Stimulated activated naive B cell treated with anti-CD40 and anti-IgM and Interleukin-4, amounts not matched to agents 10 μg/mL and 1 μg/mL and 100 μg/mL, for 72 hours (primary cell): ENCODE results near the gene RMRP.

Experiments
- ATAC-seq, 2 donors: fragments of 150-1000 bp; cut with Tn5 transposase; replicated peaks; 2 replicates each; pipeline ENCODE4 v1.10.0; 2021; ENCODE audit warnings: moderate library complexity in 1 of 2
- DNase-seq: peaks from one replicate; pipeline ENCODE4 v3.0.0; 2021
- H3K27ac Mint-ChIP-seq: one replicate; pipeline ENCODE4 v1.8.0; 2022; ENCODE audit warnings: mild to moderate bottlenecking, mixed read lengths
- H3K27me3 Mint-ChIP-seq, 2 donors: one replicate each; pipeline ENCODE4 v1.8.0; 2022; ENCODE audit warnings: mixed read lengths in 2 of 2
- H3K36me3 Mint-ChIP-seq, 2 donors: one replicate each; pipeline ENCODE4 v1.8.0; 2022; ENCODE audit warnings: mixed read lengths in 2 of 2, mild to moderate bottlenecking in 1 of 2
- H3K4me1 Mint-ChIP-seq, 2 donors: one replicate each; pipeline ENCODE4 v1.8.0; 2022; ENCODE audit warnings: mixed read lengths in 2 of 2, mild to moderate bottlenecking in 1 of 2
- H3K4me3 Mint-ChIP-seq, 2 donors: one replicate each; pipeline ENCODE4 v1.8.0; 2022; ENCODE audit warnings: mild to moderate bottlenecking in 2 of 2, mixed read lengths in 2 of 2, moderate library complexity in 1 of 2
- H3K9me3 Mint-ChIP-seq, 2 donors: one replicate each; pipeline ENCODE4 v1.8.0; 2022; ENCODE audit warnings: mixed read lengths in 2 of 2, mild to moderate bottlenecking in 1 of 2

RMRP gene

DNA sequence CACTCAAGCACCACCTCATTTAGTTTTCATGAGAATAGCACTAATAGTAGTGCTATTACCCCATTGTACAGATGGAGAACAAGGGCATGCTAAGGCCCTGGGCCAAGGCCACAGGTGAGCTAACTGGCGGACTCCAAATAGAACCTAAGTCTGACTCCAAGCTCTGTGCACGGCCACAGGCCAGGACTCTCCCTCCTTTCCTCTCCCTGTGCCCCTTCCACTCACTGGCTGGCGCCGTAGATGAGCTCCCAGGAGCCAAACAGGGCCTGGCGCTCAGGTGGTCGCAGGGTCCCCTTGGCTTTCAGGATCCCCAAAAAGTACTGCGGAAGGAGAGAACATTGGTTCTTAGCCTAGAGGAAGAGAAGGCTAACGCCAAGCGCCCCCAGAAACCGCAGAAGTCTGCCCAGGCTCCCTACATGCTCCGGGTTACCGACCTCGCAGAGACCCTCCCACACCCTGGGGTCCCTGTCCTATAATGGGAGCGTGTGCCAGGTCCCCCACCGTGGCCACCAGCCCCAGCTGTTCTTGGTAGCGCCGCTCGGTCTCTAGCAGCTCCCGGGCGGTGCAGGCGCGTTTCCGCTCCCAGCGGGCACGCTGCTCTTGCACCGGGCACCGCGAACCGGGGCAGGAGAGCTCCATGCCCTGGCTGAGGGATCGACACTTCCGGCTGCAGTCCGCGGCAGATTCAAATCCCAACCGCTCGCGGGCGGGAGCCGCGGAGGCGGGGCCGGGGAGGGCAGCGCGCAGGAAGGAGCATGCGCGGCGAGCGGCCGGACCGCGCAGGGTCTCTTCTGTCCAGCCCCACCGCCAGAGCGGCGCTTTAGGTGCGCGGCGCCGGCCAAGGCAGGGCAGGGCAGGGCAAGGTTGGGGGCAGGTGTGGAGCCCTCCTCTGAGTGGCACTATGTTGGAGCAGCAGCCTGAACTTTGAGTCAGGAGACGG lies 7.0 kb upstream of the RMRP start, which contains the start of gene ARHGEF39:
Gene ARHGEF39, minus strand, starts transcription at position 665 of the 940 bp plus-strand sequence. Its CDS starts 26 bp downstream, at position 639.
- H3K36me3 Mint-ChIP-seq, result peaks cover 17 to 22% of the 10 kb centered on the region in 2 donors
- DNase-seq, result peak; percentile 59

GRCh38 chr9:35662437-35662836 lies 4.6 kb upstream of the RMRP start:
- Mint-ChIP-seq H3K4me3 (no peak overlapping the region), H3K27me3 (peaks cover 5% of the 10 kb centered on the region in 2 donors), H3K27ac (peak overlapping the region; percentile 85), H3K4me1 (peaks cover 57 to 85% of the 10 kb centered on the region in 2 donors), H3K36me3 (peaks cover 24 to 37% of the 10 kb centered on the region in 2 donors), H3K9me3 (peaks cover 0 to 2% of the 10 kb centered on the region in 2 donors)
- DNase-seq (no peak), ATAC-seq (no peak)

More for the DNA sequence above, 7.0 kb upstream of the RMRP start, which contains the start of gene ARHGEF39:
- peak; percentile 74 to 81 for ATAC-seq
- Mint-ChIP-seq H3K4me3 (peak within 1 kb of the TSS; percentile 85 to 87), H3K27me3 (no peaks in the 10 kb centered on the region), H3K27ac (peak within 1 kb of the TSS; percentile 69), H3K4me1 (peaks cover 44 to 69% of the 10 kb centered on the region in 2 donors), H3K9me3 (peaks cover 0 to 2% of the 10 kb centered on the region in 2 donors)

DNA sequence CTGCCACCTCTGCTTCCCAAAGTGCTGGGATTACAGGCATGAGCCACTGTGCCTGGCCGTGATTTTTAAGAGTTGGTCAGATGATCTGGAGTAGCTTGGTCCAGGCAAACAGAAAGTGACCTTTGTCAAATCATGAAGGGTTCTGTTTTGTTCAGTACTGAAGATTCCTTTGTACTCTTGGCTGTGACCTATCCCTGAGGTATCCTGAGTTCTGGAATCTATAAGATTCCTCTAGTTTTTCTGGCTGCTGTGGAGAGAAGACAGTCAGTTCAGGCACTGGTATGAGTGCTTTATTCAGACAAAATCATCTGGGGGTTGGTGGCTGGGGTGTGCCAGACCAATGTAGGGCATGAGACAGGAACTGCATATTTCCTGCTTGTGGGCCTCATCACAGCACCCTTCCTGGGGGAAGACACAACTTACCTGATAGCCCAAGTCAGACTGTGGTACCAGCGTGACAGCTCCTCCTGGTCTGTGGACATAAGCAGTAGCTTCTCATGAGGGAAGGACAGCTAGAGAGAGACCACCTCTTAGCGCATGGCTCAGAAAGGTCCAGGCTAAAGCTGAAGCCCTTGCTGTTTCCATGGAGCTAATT lies 4.0 kb upstream of the RMRP start:
- H3K27me3 Mint-ChIP-seq, result peaks cover 5% of the 10 kb centered on the region in 2 donors
- peaks cover 24 to 37% of the 10 kb centered on the region in 2 donors for H3K36me3 Mint-ChIP-seq
- peak overlapping the region; percentile 66 for H3K27ac Mint-ChIP-seq
- peaks cover 0 to 2% of the 10 kb centered on the region in 2 donors for H3K9me3 Mint-ChIP-seq
- no peak overlapping the region for H3K4me3 Mint-ChIP-seq
- DNase-seq (no peak), ATAC-seq (no peak)
- peaks cover 60 to 85% of the 10 kb centered on the region in 2 donors for H3K4me1 Mint-ChIP-seq

GRCh38 chr9:35660966-35661415 lies 3.2 kb upstream of the RMRP start:
- Mint-ChIP-seq H3K4me3 (no peak overlapping the region), H3K27ac (peak overlapping the region; percentile 33), H3K4me1 (peaks cover 57 to 85% of the 10 kb centered on the region in 2 donors), H3K36me3 (peaks cover 24 to 37% of the 10 kb centered on the region in 2 donors), H3K27me3 (peaks cover 5% of the 10 kb centered on the region in 2 donors), H3K9me3 (peaks cover 0 to 2% of the 10 kb centered on the region in 2 donors)
- DNase-seq (no peak), ATAC-seq (no peak)

GRCh38 chr9:35659340-35659739 lies 1.5 kb upstream of the RMRP start:
- Mint-ChIP-seq H3K4me3 (peak overlapping the region; percentile 93 to 95), H3K9me3 (peaks cover 0 to 2% of the 10 kb centered on the region in 2 donors), H3K4me1 (peaks cover 54 to 73% of the 10 kb centered on the region in 2 donors), H3K27me3 (peaks cover 5% of the 10 kb centered on the region in 2 donors), H3K36me3 (peaks cover 24 to 37% of the 10 kb centered on the region in 2 donors), H3K27ac (peak overlapping the region; percentile 99)
- ATAC-seq (no peak), DNase-seq (no peak)

DNA sequence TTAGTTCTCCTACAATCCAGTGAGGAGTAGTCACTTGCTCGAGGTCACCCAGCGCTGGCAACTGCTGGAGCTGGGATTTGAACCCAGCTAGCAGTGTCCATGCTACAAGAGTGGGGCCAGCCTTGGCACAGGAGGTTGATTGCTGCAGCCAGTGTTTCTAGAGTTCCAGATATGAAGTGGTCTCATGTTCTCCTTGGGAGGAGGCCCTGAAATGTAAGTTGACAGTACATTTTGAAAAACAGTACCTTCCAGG lies 1.1 kb upstream of the RMRP start:
- peaks cover 24 to 37% of the 10 kb centered on the region in 2 donors for H3K36me3 Mint-ChIP-seq
- H3K4me3 Mint-ChIP-seq, result peak overlapping the region; percentile 93 to 95
- ATAC-seq (peak; percentile 2 to 6), DNase-seq (no peak)
- peaks cover 0 to 2% of the 10 kb centered on the region in 2 donors for H3K9me3 Mint-ChIP-seq
- peaks cover 54 to 69% of the 10 kb centered on the region in 2 donors for H3K4me1 Mint-ChIP-seq
- H3K27me3 Mint-ChIP-seq, result peaks cover 5% of the 10 kb centered on the region in 2 donors
- H3K27ac Mint-ChIP-seq, result peak overlapping the region; percentile 99

DNA sequence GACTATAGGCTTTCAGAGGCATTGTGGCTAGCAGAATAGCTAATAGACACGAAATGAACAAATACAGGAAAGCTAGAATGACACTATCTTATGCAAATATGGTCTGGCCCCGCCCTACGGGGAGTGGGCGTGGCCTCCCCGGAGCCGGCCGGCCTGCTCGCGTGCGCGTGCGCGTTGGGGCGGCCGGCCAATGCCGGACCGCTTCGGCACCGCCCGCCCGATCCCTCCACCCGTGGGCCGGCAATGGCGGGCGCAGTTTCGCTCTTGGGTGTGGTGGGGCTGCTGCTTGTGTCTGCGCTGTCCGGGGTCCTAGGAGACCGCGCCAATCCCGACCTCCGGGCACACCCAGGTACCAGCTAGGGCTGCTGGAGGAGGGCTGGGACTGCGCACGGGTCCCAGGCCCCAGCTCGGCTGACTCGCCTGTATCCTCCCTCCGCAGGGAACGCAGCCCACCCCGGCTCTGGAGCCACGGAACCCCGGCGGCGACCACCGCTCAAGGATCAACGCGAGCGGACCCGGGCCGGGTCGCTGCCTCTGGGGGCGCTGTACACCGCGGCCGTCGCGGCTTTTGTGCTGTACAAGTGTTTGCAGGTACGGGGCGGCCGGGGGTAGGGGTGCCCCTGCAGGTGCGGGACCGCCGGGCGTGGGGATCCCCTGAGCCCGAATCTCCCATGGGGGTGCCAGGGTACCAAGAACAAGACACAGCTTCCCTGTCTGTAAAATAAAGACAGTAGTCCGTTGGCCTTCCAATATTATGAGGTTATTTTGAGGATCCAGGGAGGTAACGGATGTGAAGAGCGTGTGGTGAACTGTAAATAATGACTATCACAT lies 533 bp upstream of the RMRP start, which contains the start of gene CCDC107:
Gene CCDC107, plus strand, starts transcription at position 156 of the 831 bp plus-strand sequence. Its CDS starts 88 bp downstream, at position 244.
- H3K36me3 Mint-ChIP-seq, result peaks cover 24 to 37% of the 10 kb centered on the region in 2 donors
- DNase-seq, result peak; percentile 84
- H3K27ac Mint-ChIP-seq, result peak within 1 kb of the TSS; percentile 99
- H3K4me3 Mint-ChIP-seq, result peak within 1 kb of the TSS; percentile 93 to 95
- peaks cover 0 to 2% of the 10 kb centered on the region in 2 donors for H3K9me3 Mint-ChIP-seq
- ATAC-seq, result peak; percentile 72 to 73
- peaks cover 54 to 69% of the 10 kb centered on the region in 2 donors for H3K4me1 Mint-ChIP-seq
- peaks cover 5% of the 10 kb centered on the region in 2 donors for H3K27me3 Mint-ChIP-seq

- peak overlapping the region; percentile 93 to 95 for H3K4me3 Mint-ChIP-seq
- peaks cover 0 to 2% of the 10 kb centered on the region in 2 donors for H3K9me3 Mint-ChIP-seq
- peaks cover 5% of the 10 kb centered on the region in 2 donors for H3K27me3 Mint-ChIP-seq
- peaks cover 22 to 30% of the 10 kb centered on the region in 2 donors for H3K36me3 Mint-ChIP-seq
- DNase-seq, result no peak
- peaks cover 44 to 62% of the 10 kb centered on the region in 2 donors for H3K4me1 Mint-ChIP-seq
- H3K27ac Mint-ChIP-seq, result peak overlapping the region; percentile 99
- no peak for ATAC-seq
These were observed 831 bp downstream of the RMRP start for GRCh38 chr9:35656831-35657545.

DNA sequence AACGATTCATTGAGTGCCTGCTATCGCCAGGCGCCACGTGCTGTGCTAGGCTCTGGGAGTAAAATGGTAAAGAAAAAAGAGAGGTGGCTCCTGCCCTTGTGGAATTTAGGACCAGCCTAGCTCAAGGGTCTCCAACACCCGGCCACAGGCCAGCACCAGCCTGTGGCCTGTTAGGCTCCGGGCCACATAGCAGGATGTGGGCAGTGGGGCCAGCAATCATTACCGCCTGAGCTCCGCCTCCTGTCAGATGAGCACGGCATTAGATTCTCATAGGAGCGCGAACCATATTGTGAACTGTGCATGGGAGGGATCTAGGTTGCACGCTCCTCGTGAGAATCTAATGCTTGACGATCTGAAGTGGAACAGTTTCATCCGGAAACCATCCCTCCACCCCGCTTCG lies 1.5 kb downstream of the RMRP start:
- H3K4me1 Mint-ChIP-seq, result peaks cover 40 to 63% of the 10 kb centered on the region in 2 donors
- peaks cover 0 to 2% of the 10 kb centered on the region in 2 donors for H3K9me3 Mint-ChIP-seq
- peak overlapping the region; percentile 99 for H3K27ac Mint-ChIP-seq
- peaks cover 5% of the 10 kb centered on the region in 2 donors for H3K27me3 Mint-ChIP-seq
- H3K4me3 Mint-ChIP-seq, result no peak overlapping the region
- H3K36me3 Mint-ChIP-seq, result peaks cover 22 to 27% of the 10 kb centered on the region in 2 donors
- DNase-seq (no peak), ATAC-seq (no peak)

DNA sequence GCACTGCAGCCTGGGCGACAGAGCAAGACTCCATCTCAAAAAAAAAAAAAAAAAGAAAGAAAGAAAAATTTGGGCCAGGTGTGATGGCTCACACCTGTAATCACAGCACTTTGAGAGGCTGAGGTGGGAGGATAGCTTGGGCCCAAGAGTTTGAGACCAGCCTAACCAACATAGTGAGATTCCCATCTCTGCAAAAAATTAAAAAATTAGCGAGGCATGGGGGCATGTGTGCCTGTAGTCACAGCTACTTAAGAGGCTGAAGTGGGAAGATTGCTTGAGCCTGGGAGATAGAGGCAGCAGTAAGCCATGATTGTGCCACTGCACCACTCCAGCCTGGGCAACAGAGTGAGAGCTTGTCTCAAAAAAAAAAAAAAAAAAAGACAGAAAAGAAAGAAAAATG lies 4.2 kb downstream of the RMRP start:
- no peak for DNase-seq
- Mint-ChIP-seq H3K4me3 (no peak overlapping the region), H3K36me3 (peaks cover 4 to 6% of the 10 kb centered on the region in 2 donors), H3K27ac (no peak overlapping the region), H3K27me3 (peaks cover 5% of the 10 kb centered on the region in 2 donors), H3K9me3 (peaks cover 0 to 2% of the 10 kb centered on the region in 2 donors), H3K4me1 (peaks cover 44 to 64% of the 10 kb centered on the region in 2 donors)
- ATAC-seq, result no peak

DNA sequence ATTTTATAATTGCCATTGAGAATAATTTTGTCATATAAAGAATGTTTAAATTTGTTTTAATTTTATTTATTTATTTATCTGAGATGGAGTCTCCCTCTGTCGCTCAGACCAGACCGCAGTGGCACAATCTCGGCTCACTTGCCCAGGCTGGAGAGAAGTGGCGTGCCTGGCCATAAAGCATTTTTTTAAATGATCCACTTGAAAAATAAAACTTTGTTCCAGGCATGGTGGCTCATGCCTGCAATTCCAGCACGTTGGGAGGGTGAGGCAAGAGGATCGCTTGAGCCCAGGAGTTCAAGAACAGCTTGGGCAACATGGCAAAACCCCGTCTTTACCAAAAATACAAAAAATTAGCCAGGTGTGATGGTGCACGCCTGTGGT lies 5.0 kb downstream of the RMRP start:
- Mint-ChIP-seq H3K36me3 (peaks cover 2 to 4% of the 10 kb centered on the region in 2 donors), H3K4me1 (peaks cover 49 to 69% of the 10 kb centered on the region in 2 donors), H3K4me3 (no peak overlapping the region), H3K9me3 (peaks cover 0 to under 1% of the 10 kb centered on the region in 2 donors), H3K27me3 (peaks cover 2% of the 10 kb centered on the region in 2 donors), H3K27ac (no peak overlapping the region)
- DNase-seq (no peak), ATAC-seq (no peak)

GRCh38 chr9:35651956-35652828 lies 5.6 kb downstream of the RMRP start:
- Mint-ChIP-seq H3K27ac (no peak overlapping the region), H3K36me3 (no peaks in the 10 kb centered on the region)
- ATAC-seq, result no peak

More at GRCh38 chr9:35651956-35652828, 5.6 kb downstream of the RMRP start:
- DNase-seq, result no peak
- Mint-ChIP-seq H3K4me3 (no peak overlapping the region), H3K27me3 (no peaks in the 10 kb centered on the region), H3K9me3 (no peaks in the 10 kb centered on the region), H3K4me1 (peaks cover 48 to 69% of the 10 kb centered on the region in 2 donors)
